Measurements from ENCODE around the gene TPGS2.

DNA sequence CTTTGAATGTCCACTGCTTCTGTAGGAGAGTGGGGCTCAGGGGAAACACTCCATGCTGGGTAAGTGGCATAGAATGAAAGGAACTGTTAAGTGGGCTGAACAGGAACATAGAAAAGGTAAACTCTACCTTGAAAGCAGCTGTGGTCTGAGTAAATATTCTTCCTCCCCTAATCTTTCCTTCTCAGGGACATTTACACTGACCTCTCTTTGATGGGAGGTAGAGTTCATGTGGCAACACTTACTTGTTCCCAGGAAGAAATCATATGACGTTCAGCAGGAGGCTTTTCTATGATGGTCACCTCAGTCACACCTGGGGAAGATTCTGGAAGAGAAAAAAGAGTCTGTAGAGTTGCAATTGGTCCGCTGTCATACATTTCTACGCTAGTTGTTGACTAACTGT is 10.2 kb downstream of the TPGS2 start:
- TF ChIP-seq, protein P1, sequence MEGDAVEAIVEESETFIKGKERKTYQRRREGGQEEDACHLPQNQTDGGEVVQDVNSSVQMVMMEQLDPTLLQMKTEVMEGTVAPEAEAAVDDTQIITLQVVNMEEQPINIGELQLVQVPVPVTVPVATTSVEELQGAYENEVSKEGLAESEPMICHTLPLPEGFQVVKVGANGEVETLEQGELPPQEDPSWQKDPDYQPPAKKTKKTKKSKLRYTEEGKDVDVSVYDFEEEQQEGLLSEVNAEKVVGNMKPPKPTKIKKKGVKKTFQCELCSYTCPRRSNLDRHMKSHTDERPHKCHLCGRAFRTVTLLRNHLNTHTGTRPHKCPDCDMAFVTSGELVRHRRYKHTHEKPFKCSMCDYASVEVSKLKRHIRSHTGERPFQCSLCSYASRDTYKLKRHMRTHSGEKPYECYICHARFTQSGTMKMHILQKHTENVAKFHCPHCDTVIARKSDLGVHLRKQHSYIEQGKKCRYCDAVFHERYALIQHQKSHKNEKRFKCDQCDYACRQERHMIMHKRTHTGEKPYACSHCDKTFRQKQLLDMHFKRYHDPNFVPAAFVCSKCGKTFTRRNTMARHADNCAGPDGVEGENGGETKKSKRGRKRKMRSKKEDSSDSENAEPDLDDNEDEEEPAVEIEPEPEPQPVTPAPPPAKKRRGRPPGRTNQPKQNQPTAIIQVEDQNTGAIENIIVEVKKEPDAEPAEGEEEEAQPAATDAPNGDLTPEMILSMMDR (conservative IDR thresholded peaks at IDR 0.05; ENCODE audit: low read length) = no peak
- no peak for TF ChIP-seq EZH2phosphoT487 (IDR thresholded peaks at IDR 0.05; ENCODE audit: borderline replicate concordance)
